SK-N-MC (cell line): ENCODE data around the gene PCSK6.

Source experiments
- EZH2 ChIP-seq: fragments of 200-600 bp; sonication (generic); IDR thresholded peaks from one replicate; pipeline ENCODE4 v1.6.1; 2017; ENCODE audit warnings: antibody characterized with exemption
- POLR2AphosphoS5 ChIP-seq: IDR thresholded peaks from 2 replicates; pipeline ENCODE4 v1.6.1; 2012; ENCODE audit warnings: mild to moderate bottlenecking, low read depth, low read length, borderline replicate concordance

DNA sequence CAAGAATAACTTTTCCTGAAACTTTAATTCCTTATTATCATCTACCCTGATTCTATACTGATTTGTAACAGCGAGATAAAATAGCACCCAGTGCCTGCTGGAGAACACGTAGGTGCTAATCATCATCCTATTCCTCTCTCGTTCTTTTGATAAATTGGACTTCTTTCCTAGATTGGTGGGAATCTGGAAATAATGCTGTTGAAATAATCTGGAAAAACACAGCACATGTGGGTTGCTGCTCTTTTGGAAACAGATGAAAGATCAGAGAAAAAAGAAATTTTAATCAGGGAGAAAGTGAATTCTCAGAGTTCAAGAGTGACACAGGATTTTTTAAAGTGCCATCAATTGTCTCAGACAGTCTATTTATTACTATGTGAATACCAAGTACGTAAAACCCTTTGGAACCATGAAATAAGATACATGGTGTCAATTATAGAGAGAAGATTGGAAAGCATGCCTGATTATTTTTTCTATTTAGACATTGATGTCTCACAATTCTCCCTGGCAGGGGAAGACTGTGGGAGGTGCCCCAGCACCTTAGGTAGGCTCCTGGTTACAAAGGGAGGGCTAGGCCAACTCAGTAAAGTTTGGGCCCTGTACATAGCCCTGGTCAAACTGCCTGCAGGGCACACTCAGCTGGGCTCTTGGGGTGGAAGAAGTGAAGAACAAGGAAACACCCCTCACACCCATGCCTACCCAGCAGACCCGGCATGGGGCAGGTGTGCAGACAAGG is 134.4 kb downstream of the PCSK6 start:
- TF ChIP-seq EZH2 (no peak), POLR2AphosphoS5 (no peak)
